ENCODE data around the gene THBD.

DNA sequence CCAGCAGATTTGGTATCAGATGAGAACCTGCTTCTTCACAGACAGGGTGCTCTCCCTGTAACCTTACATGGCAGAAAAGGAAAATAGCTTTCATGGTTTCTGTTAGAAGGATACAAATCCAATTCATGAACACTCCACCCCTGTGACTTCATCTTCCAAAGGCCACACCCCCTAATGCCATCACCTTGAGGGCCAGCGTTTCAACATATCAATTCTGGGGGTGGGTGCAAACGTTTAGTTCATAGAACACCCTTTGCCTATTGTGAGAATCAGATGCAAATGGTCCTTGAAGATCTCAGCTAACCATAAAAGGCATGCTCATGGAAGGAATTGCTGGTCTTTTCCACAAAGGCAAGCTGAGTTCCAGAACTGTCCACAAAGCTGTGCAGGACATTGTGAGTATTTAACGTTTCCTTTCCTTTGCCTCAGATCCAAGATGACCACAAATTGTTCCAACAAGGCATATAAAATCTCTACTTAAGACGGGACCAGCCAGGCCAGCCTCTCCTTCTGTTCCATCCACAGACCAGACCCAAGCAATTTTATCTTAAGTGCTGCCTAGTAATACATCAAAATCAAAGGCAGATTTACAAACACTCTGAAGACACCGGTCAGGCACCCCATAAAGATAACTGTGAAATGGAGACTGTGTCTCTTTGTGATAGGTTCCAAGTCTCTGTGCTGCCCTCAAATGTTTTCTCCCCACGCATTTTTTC, 49.1 kb downstream of the THBD start:
- TF ChIP-seq, protein P1, sequence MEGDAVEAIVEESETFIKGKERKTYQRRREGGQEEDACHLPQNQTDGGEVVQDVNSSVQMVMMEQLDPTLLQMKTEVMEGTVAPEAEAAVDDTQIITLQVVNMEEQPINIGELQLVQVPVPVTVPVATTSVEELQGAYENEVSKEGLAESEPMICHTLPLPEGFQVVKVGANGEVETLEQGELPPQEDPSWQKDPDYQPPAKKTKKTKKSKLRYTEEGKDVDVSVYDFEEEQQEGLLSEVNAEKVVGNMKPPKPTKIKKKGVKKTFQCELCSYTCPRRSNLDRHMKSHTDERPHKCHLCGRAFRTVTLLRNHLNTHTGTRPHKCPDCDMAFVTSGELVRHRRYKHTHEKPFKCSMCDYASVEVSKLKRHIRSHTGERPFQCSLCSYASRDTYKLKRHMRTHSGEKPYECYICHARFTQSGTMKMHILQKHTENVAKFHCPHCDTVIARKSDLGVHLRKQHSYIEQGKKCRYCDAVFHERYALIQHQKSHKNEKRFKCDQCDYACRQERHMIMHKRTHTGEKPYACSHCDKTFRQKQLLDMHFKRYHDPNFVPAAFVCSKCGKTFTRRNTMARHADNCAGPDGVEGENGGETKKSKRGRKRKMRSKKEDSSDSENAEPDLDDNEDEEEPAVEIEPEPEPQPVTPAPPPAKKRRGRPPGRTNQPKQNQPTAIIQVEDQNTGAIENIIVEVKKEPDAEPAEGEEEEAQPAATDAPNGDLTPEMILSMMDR (IDR thresholded peaks at IDR 0.05; ENCODE audit: low read length) = no peak
- no peak for TF ChIP-seq EZH2 (IDR thresholded peaks at IDR 0.05; ENCODE audit: borderline replicate concordance, low read length)
